ENCODE data around the gene KIRREL3. TPM values are rescaled to one million over a fixed set of nuclear protein-coding genes. Genes with fewer than 3 reads are reported as not detected.

The KIRREL3 gene
- total and polyA plus RNA-seq, 2 of the 4 experiments (the other 2 are of a cell fraction), result 10.9 to 15.9 TPM

- no peak for TF ChIP-seq RAD21 (IDR thresholded peaks at IDR 0.05; ENCODE audit: low read length)
- peak; percentile 50; the same call in 1 of the 2 replicates for TF ChIP-seq MAFK (IDR thresholded peaks at IDR 0.05; ENCODE audit: low read depth, low read length)
- TF ChIP-seq POLR2A (IDR thresholded peaks at IDR 0.05; ENCODE audit: low read depth, low read length), result peak; percentile 92
Observed at GRCh38 chr11:126992065-126992803, 8.3 kb downstream of the KIRREL3 start (continued).

GRCh38 chr11:126991596-126991995, 9.0 kb downstream of the KIRREL3 start:
- no peak; the same call in 1 of the 2 replicates for ATAC-seq (ENCODE audit: low read depth)
- CTCF ChIA-PET, result interaction anchor here (0.7 to 3.0 kb wide), 11 partner anchors 10 to 1927 kb away, joined by 3 to 12 read pairs (median 4); no protein-coding TSS in a partner anchor
- TF ChIP-seq RFX5 (IDR thresholded peaks at IDR 0.05; ENCODE audit: low read depth, low read length) (no peak), SMC3 (IDR thresholded peaks at IDR 0.05; ENCODE audit: low read depth, low read length) (no peak), USF2 (IDR thresholded peaks at IDR 0.05; ENCODE audit: low read depth, low read length) (no peak), NFE2L2 (IDR thresholded peaks at IDR 0.05; ENCODE audit: low read depth, low read length) (no peak), CTCF (conservative IDR thresholded peaks at IDR 0.05; ENCODE audit: low read depth, low read length) (no peak), RCOR1 (IDR thresholded peaks at IDR 0.05; ENCODE audit: insufficient replicate concordance, low read length) (no peak), ELK1 (IDR thresholded peaks at IDR 0.05; ENCODE audit: borderline replicate concordance, low read depth, low read length) (no peak), MAFK (IDR thresholded peaks at IDR 0.05; ENCODE audit: low read depth, low read length) (no peak), RAD21 (IDR thresholded peaks at IDR 0.05; ENCODE audit: low read length) (no peak), POLR2A (IDR thresholded peaks at IDR 0.05; ENCODE audit: low read depth, low read length) (no peak)

More at GRCh38 chr11:126991596-126991995, 9.0 kb downstream of the KIRREL3 start:
- WGBS, 2 experiments (ENCODE audit: extremely low coverage in 2 of 2, insufficient read length in 1 of 2), result no CpG with 5 or more reads among the region's 2 CpGs
- Histone ChIP-seq H2AFZ (replicated peaks; ENCODE audit: low read length, poor library complexity) (no peak overlapping the region), H3K9ac (ENCODE audit: low read depth, low read length) (no peak overlapping the region; the same call in 1 of the 2 replicates), H2AK5ac (ENCODE audit: low read depth, low read length) (peak overlapping the region; percentile 57; the same call in 1 of the 2 replicates), H3K4ac (ENCODE audit: low read depth, low read length) (peak overlapping the region; percentile 77; the same call in 1 of the 2 replicates), H3K9me1 (ENCODE audit: insufficient read depth, low read length) (peaks cover 27% of the 10 kb centered on the region), H3K9me3 (ENCODE audit: control insufficient read depth, insufficient read depth, low read length) (no peaks in the 10 kb centered on the region), H3K27ac (ENCODE audit: insufficient read depth, low read length) (peak overlapping the region; percentile 25; the same call in 1 of the 2 replicates), H3K18ac (ENCODE audit: low read depth, low read length) (peak overlapping the region; percentile 79; the same call in 1 of the 2 replicates), H3K79me1 (ENCODE audit: low read depth in 1 of 2, low read length in 2 of 2) (peaks cover 18 to 65% of the 10 kb centered on the region in 2 experiments; a peak in 3 of 4 replicates), H2BK20ac (ENCODE audit: low read depth, low read length) (peak overlapping the region; percentile 91), H4K5ac (ENCODE audit: low read depth, low read length) (peak overlapping the region; percentile 66; the same call in 1 of the 2 replicates), H4K8ac (ENCODE audit: low read depth in 2 of 2, low read length in 2 of 2) (peak overlapping the region; percentile 35 to 74; a peak in 3 of 4 replicates), H3K36me3 (ENCODE audit: control insufficient read depth, insufficient read depth, low read length) (no peaks in the 10 kb centered on the region), H3K23ac (ENCODE audit: low read depth, low read length) (peak overlapping the region; percentile 95; the same call in 1 of the 2 replicates), H4K91ac (ENCODE audit: insufficient read depth, low read depth, low read length) (peak overlapping the region; percentile 90), H3K27me3 (ENCODE audit: control insufficient read depth, insufficient read depth, low read length) (no peaks in the 10 kb centered on the region), H2BK15ac (ENCODE audit: low read depth, low read length) (peak overlapping the region; percentile 64; the same call in 2 of the 3 replicates), H3K4me1 (ENCODE audit: control insufficient read depth, insufficient read depth, low read length) (peaks cover 23% of the 10 kb centered on the region), H3K4me3 (ENCODE audit: insufficient read depth, low read depth, low read length) (no peak overlapping the region; the same call in 1 of the 2 replicates), H4K20me1 (ENCODE audit: insufficient read depth, low read length) (no peaks in the 10 kb centered on the region), H2AK9ac (replicated peaks; ENCODE audit: low read depth, low read length, poor library complexity) (peak overlapping the region; percentile 26), H2BK5ac (ENCODE audit: low read depth, low read length, poor library complexity, severe bottlenecking) (peak overlapping the region; percentile 99), H2BK120ac (ENCODE audit: low read depth, low read length) (peak overlapping the region; percentile 91), H3K4me2 (ENCODE audit: low read depth, low read length) (peak overlapping the region; percentile 74; the same call in 1 of the 2 replicates), H3K14ac (replicated peaks; ENCODE audit: low read depth, low read length) (peak overlapping the region; percentile 88), H3K56ac (ENCODE audit: extremely low read depth, insufficient read depth, low read length) (peak overlapping the region; percentile 78)
- POLR2A ChIA-PET (ENCODE audit: unreplicated experiment), result no interaction called here
- peak; percentile 80 for DNase-seq
- intact Hi-C loops (cut with micrococcal nuclease) (loop anchor here (2.0 to 10.0 kb wide), 3 partner anchors 74 to 551 kb away; no protein-coding TSS in a partner anchor), in situ Hi-C loops (cut with MboI; ENCODE audit: low sequenced_read_pairs) (loop anchor here (10.0 to 25.0 kb wide), 2 partner anchors 554 to 687 kb away; partner anchors contain the start of gene DCPS), dilution Hi-C loops (cut with HindIII; ENCODE audit: low sequenced_read_pairs, unreplicated experiment) (no loop called here)
- BruUV-seq (replicated peaks), result no TSS peak

All from IMR-90 (cell line).